Parathyroid adenoma (tissue), 2 donors: ENCODE results near the gene P2RX1.

Experiments
- H2AFZ ChIP-seq: fragments of 300-600 bp; sonication (generic); one replicate; pipeline ENCODE4 v1.7.0; 2017; ENCODE audit warnings: antibody characterized with exemption, mild to moderate bottlenecking
- H3K27ac ChIP-seq: fragments of 300-600 bp; sonication (generic); one replicate; pipeline ENCODE4 v1.7.0; 2017
- H3K27me3 ChIP-seq: fragments of 300-600 bp; sonication (generic); one replicate; pipeline ENCODE4 v1.7.0; 2017; ENCODE audit warnings: low read length; ENCODE audit not compliant: control insufficient read depth, insufficient read depth
- H3K36me3 ChIP-seq: fragments of 300-600 bp; sonication (generic); one replicate; pipeline ENCODE4 v1.7.0; 2017; ENCODE audit warnings: low read length; ENCODE audit not compliant: control insufficient read depth, insufficient read depth
- H3K4me1 ChIP-seq: fragments of 300-600 bp; sonication (generic); one replicate; pipeline ENCODE4 v1.7.0; 2017; ENCODE audit warnings: control low read depth
- H3K4me2 ChIP-seq: fragments of 300-600 bp; sonication (generic); one replicate; pipeline ENCODE4 v1.7.0; 2017; ENCODE audit warnings: low read length
- H3K4me3 ChIP-seq: fragments of 300-600 bp; sonication (generic); one replicate; pipeline ENCODE4 v1.7.0; 2017; ENCODE audit warnings: low read depth, low read length
- H3K79me2 ChIP-seq: fragments of 300-600 bp; sonication (generic); one replicate; pipeline ENCODE4 v1.7.0; 2017; ENCODE audit warnings: control low read depth
- H3K9ac ChIP-seq: fragments of 300-600 bp; sonication (generic); one replicate; pipeline ENCODE4 v1.7.0; 2017; ENCODE audit warnings: mild to moderate bottlenecking
- H3K9me3 ChIP-seq: fragments of 300-600 bp; sonication (generic); one replicate; pipeline ENCODE4 v1.7.0; 2017; ENCODE audit warnings: low read length; ENCODE audit not compliant: control insufficient read depth
- TF ChIP-seq, protein P1 (sequence below): fragments of 300-600 bp; sonication (generic); IDR thresholded peaks from one replicate; pipeline ENCODE4 v1.7.0; 2017; ENCODE audit warnings: antibody characterized with exemption, mild to moderate bottlenecking
- donor health status: primary hyperparathyroidism.

Gene P2RX1

GRCh38 chr17:3875317-3875716 lies 40.9 kb downstream of the P2RX1 start:
- H3K4me1 ChIP-seq = no peaks in the 10 kb centered on the region

DNA sequence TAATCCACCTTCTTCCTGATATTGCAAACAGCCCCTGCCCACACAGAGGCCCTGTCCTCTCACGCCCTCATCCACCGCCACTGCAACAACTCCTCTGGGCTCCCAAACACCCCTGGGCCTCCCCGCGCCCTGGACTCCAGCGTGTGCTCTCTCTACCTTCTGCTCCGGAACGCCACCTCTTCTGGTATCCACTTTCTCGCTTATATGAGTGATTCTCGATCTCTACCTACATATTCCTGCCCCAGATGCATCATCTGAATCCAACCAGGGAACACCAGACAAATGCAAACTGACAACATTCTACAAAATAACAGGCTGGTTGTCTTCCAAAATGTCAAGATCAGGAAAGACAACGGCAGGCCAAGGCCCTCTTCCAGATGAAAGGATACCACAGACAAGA lies 42.4 kb downstream of the P2RX1 start:
- H3K36me3 ChIP-seq = no peaks in the 10 kb centered on the region

More at GRCh38 chr17:3875317-3875716, 40.9 kb downstream of the P2RX1 start:
- Histone ChIP-seq H3K4me3 (no peak overlapping the region), H3K4me2 (no peak overlapping the region), H2AFZ (no peak overlapping the region), H3K27me3 (no peaks in the 10 kb centered on the region), H3K79me2 (no peaks in the 10 kb centered on the region), H3K36me3 (no peaks in the 10 kb centered on the region), H3K9ac (no peak overlapping the region), H3K27ac (no peak overlapping the region), H3K9me3 (no peaks in the 10 kb centered on the region)
- TF ChIP-seq, protein P1, sequence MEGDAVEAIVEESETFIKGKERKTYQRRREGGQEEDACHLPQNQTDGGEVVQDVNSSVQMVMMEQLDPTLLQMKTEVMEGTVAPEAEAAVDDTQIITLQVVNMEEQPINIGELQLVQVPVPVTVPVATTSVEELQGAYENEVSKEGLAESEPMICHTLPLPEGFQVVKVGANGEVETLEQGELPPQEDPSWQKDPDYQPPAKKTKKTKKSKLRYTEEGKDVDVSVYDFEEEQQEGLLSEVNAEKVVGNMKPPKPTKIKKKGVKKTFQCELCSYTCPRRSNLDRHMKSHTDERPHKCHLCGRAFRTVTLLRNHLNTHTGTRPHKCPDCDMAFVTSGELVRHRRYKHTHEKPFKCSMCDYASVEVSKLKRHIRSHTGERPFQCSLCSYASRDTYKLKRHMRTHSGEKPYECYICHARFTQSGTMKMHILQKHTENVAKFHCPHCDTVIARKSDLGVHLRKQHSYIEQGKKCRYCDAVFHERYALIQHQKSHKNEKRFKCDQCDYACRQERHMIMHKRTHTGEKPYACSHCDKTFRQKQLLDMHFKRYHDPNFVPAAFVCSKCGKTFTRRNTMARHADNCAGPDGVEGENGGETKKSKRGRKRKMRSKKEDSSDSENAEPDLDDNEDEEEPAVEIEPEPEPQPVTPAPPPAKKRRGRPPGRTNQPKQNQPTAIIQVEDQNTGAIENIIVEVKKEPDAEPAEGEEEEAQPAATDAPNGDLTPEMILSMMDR = no peak

DNA sequence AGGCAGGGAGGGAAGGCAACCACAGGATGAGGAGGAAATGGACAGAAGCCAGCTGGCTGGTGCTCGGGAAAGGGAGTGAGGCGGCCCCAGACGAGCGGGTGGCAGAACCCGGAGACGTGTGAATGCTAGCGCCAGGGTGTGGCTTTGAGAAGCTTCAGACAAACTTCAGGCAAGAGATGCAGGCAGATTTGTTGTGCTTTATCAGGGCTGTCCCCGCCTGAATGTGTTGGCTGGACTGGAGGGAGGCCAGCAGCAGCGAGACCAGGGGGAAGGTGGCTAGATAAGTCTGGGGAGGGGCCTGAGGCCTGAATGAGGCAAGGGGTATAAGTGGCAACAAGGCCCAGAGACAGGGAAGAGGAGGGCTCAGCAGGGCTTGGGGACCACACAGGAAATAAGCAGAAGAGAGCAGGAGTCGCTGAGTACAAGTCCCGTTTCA lies 45.4 kb downstream of the P2RX1 start:
- Histone ChIP-seq H3K27ac (no peak overlapping the region), H3K36me3 (no peaks in the 10 kb centered on the region), H3K79me2 (no peaks in the 10 kb centered on the region), H3K9me3 (no peaks in the 10 kb centered on the region), H3K27me3 (no peaks in the 10 kb centered on the region), H2AFZ (no peak overlapping the region), H3K4me2 (no peak overlapping the region), H3K9ac (no peak overlapping the region), H3K4me1 (no peaks in the 10 kb centered on the region), H3K4me3 (no peak overlapping the region)
- TF ChIP-seq, protein P1 = no peak

More for the DNA sequence above, 42.4 kb downstream of the P2RX1 start:
- no peak overlapping the region for H3K4me3 ChIP-seq
- H3K4me1 ChIP-seq = no peaks in the 10 kb centered on the region
- H3K9me3 ChIP-seq = no peaks in the 10 kb centered on the region
- TF ChIP-seq, protein P1 = no peak
- no peak overlapping the region for H3K27ac ChIP-seq
- no peaks in the 10 kb centered on the region for H3K79me2 ChIP-seq
- no peak overlapping the region for H3K4me2 ChIP-seq
- H2AFZ ChIP-seq = no peak overlapping the region
- H3K27me3 ChIP-seq = no peaks in the 10 kb centered on the region
- no peak overlapping the region for H3K9ac ChIP-seq

GRCh38 chr17:3867606-3868005 lies 48.7 kb downstream of the P2RX1 start:
- Histone ChIP-seq H3K4me2 (no peak overlapping the region), H3K36me3 (no peaks in the 10 kb centered on the region), H3K79me2 (no peaks in the 10 kb centered on the region), H3K27me3 (no peaks in the 10 kb centered on the region), H3K4me1 (no peaks in the 10 kb centered on the region), H2AFZ (no peak overlapping the region), H3K27ac (no peak overlapping the region), H3K9me3 (no peaks in the 10 kb centered on the region), H3K4me3 (no peak overlapping the region), H3K9ac (no peak overlapping the region)
- TF ChIP-seq, protein P1 = no peak

GRCh38 chr17:3867106-3867505 lies 49.2 kb downstream of the P2RX1 start:
- Histone ChIP-seq H3K9me3 (no peaks in the 10 kb centered on the region), H3K4me2 (no peak overlapping the region), H3K4me1 (no peaks in the 10 kb centered on the region), H3K27me3 (no peaks in the 10 kb centered on the region), H3K36me3 (no peaks in the 10 kb centered on the region), H2AFZ (no peak overlapping the region), H3K27ac (no peak overlapping the region), H3K79me2 (no peaks in the 10 kb centered on the region), H3K4me3 (no peak overlapping the region), H3K9ac (no peak overlapping the region)
- TF ChIP-seq, protein P1 = no peak
